BE2C (cell line): Measurements from ENCODE around the gene LAIR1.

Experiments
- DNase-seq: peaks from one replicate; pipeline ENCODE4 v3.0.0-alpha.2; 2020
- H3K27me3 ChIP-seq: fragments of 250-450 bp; sonication (Bioruptor Pico); 2 replicates; pipeline ENCODE4 v1.5.1; 2020; ENCODE audit warnings: mild to moderate bottlenecking
- H3K36me3 ChIP-seq: fragments of 250-450 bp; sonication (Bioruptor Pico); 2 replicates; pipeline ENCODE4 v1.5.1; 2020; ENCODE audit warnings: mild to moderate bottlenecking
- H3K4me1 ChIP-seq: fragments of 250-450 bp; sonication (Bioruptor Pico); 2 replicates; pipeline ENCODE4 v1.5.1; 2020
- H3K4me3 ChIP-seq: 2 replicates; pipeline ENCODE4 v1.5.1; 2011; ENCODE audit warnings: low read depth, low read length
- H3K9me3 ChIP-seq: fragments of 250-450 bp; sonication (Bioruptor Pico); 2 replicates; pipeline ENCODE4 v1.5.1; 2020
- CTCF ChIP-seq: IDR thresholded peaks from 2 replicates; pipeline ENCODE4 v1.5.1; 2012; ENCODE audit warnings: mild to moderate bottlenecking, low read depth, low read length

Gene LAIR1

GRCh38 chr19:54317108-54317964 is 47.4 kb downstream of the LAIR1 start:
- Histone ChIP-seq H3K4me1 (no peaks in the 10 kb centered on the region), H3K4me3 (no peak overlapping the region), H3K27me3 (peaks cover 47% of the 10 kb centered on the region), H3K9me3 (no peaks in the 10 kb centered on the region), H3K36me3 (no peaks in the 10 kb centered on the region)
- no peak for TF ChIP-seq CTCF
- DNase-seq: no peak

GRCh38 chr19:54316746-54317107 is 48.0 kb downstream of the LAIR1 start:
- peaks cover 49% of the 10 kb centered on the region for H3K27me3 ChIP-seq
- no peak for TF ChIP-seq CTCF
- no peak for DNase-seq
- no peaks in the 10 kb centered on the region for H3K9me3 ChIP-seq
- no peaks in the 10 kb centered on the region for H3K4me1 ChIP-seq
- no peaks in the 10 kb centered on the region for H3K36me3 ChIP-seq
- no peak overlapping the region for H3K4me3 ChIP-seq

GRCh38 chr19:54315956-54316355 is 48.8 kb downstream of the LAIR1 start:
- Histone ChIP-seq H3K27me3 (peaks cover 46% of the 10 kb centered on the region), H3K36me3 (no peaks in the 10 kb centered on the region), H3K9me3 (no peaks in the 10 kb centered on the region), H3K4me1 (no peaks in the 10 kb centered on the region), H3K4me3 (no peak overlapping the region)
- TF ChIP-seq CTCF: no peak
- no peak for DNase-seq

- H3K27me3 ChIP-seq: peaks cover 21% of the 10 kb centered on the region
- no peak for DNase-seq
- no peaks in the 10 kb centered on the region for H3K36me3 ChIP-seq
- no peaks in the 10 kb centered on the region for H3K9me3 ChIP-seq
- no peaks in the 10 kb centered on the region for H3K4me1 ChIP-seq
- no peak within 1 kb of the TSS for H3K4me3 ChIP-seq
- no peak for TF ChIP-seq CTCF
Observed at GRCh38 chr19:54312436-54313377, 52.0 kb downstream of the LAIR1 start, which contains the start of gene LILRA5. LILRA5 (minus strand) TSS chr19:54313166; CDS start chr19:54313019, 147 bp downstream.

GRCh38 chr19:54312011-54312410 is 52.7 kb downstream of the LAIR1 start:
- Histone ChIP-seq H3K4me3 (no peak overlapping the region), H3K9me3 (no peaks in the 10 kb centered on the region), H3K27me3 (peaks cover 21% of the 10 kb centered on the region), H3K4me1 (no peaks in the 10 kb centered on the region), H3K36me3 (no peaks in the 10 kb centered on the region)
- DNase-seq: no peak
- no peak for TF ChIP-seq CTCF
